Measurements from ENCODE around the gene BMI1. TPM values are rescaled to one million over a fixed set of nuclear protein-coding genes. Genes with fewer than 3 reads are reported as not detected.
"Not testable (repeated sequence)": the region's sequence is repeated elsewhere in the genome, so short reads cannot be mapped to it uniquely, and the experiment has no call there.

BMI1 gene
- total RNA-seq, 1 donor from 2014 or later = 92.5 TPM

GRCh38 chr10:22338931-22339330 lies 18.0 kb downstream of the BMI1 start:
- no peak for DNase-seq (ENCODE audit: low spot score)

GRCh38 chr10:22339761-22340328 lies 18.9 kb downstream of the BMI1 start:
- DNase-seq (ENCODE audit: low spot score) = peak; percentile 2

GRCh38 chr10:22340329-22341189 lies 19.7 kb downstream of the BMI1 start:
- DNase-seq (ENCODE audit: low spot score) = peak; percentile 90

- DNase-seq (ENCODE audit: low spot score) = no peak
These were observed 20.5 kb downstream of the BMI1 start for GRCh38 chr10:22341190-22341925.

GRCh38 chr10:22341926-22342196 lies 21.0 kb downstream of the BMI1 start:
- no peak for DNase-seq (ENCODE audit: low spot score)

- no peak for DNase-seq (ENCODE audit: low spot score)
These were observed 21.5 kb downstream of the BMI1 start for GRCh38 chr10:22342421-22342820.

- no peak for DNase-seq (ENCODE audit: low spot score)
These were observed 22.8 kb downstream of the BMI1 start for GRCh38 chr10:22343731-22344130.

- peak; percentile 7 for DNase-seq (ENCODE audit: low spot score)
These were observed 23.4 kb downstream of the BMI1 start for GRCh38 chr10:22344249-22344648.

- DNase-seq (ENCODE audit: low spot score) = no peak
These were observed 23.9 kb downstream of the BMI1 start for GRCh38 chr10:22344781-22345300.

- no peak for DNase-seq (ENCODE audit: low spot score)
These were observed 24.6 kb downstream of the BMI1 start, which contains the start of gene SPAG6 for GRCh38 chr10:22345301-22346095. Gene SPAG6, plus strand, starts transcription at chr10:22345496. Its CDS starts 116 bp downstream, at chr10:22345612.

- DNase-seq (ENCODE audit: low spot score) = no peak
These were observed 25.3 kb downstream of the BMI1 start for GRCh38 chr10:22346096-22346661.

GRCh38 chr10:22349755-22350154 lies 28.9 kb downstream of the BMI1 start:
- DNase-seq (ENCODE audit: low spot score) = no peak

GRCh38 chr10:22351131-22351703 lies 30.3 kb downstream of the BMI1 start:
- no peak for DNase-seq (ENCODE audit: low spot score)

- DNase-seq (ENCODE audit: low spot score) = no peak
These were observed 35.5 kb downstream of the BMI1 start for GRCh38 chr10:22356324-22356873.

- DNase-seq (ENCODE audit: low spot score) = not testable (repeated sequence)
These were observed 36.9 kb downstream of the BMI1 start for GRCh38 chr10:22357770-22358169.

GRCh38 chr10:22363305-22363704 lies 42.4 kb downstream of the BMI1 start:
- no peak for DNase-seq (ENCODE audit: low spot score)

GRCh38 chr10:22364407-22365140 lies 43.7 kb downstream of the BMI1 start:
- DNase-seq (ENCODE audit: low spot score) = no peak

- peak; percentile 17 for DNase-seq (ENCODE audit: low spot score)
These were observed 44.3 kb downstream of the BMI1 start for GRCh38 chr10:22365233-22365632.

- no peak for DNase-seq (ENCODE audit: low spot score)
These were observed 44.9 kb downstream of the BMI1 start for GRCh38 chr10:22365644-22366434.
